Measurements from ENCODE around the gene FTCDNL1. TPM values are rescaled to one million over a fixed set of nuclear protein-coding genes. Genes with fewer than 3 reads are reported as not detected.

Gene FTCDNL1
- polyA plus RNA-seq, 3 donors = 2.4 to 7.3 (median 4.1) TPM

GRCh38 chr2:199829628-199830027 is 21.4 kb downstream of the FTCDNL1 start:
- H3K36me3 ChIP-seq (replicated peaks in 1 of 2; ENCODE audit: control insufficient read depth in 1 of 2, insufficient read depth in 2 of 2, low read length in 2 of 2) = no peaks in the 10 kb centered on the region
- H3K27me3 ChIP-seq (ENCODE audit: control insufficient read depth in 2 of 2, insufficient read depth in 2 of 2, low read length in 2 of 2) = no peaks in the 10 kb centered on the region
- H3K27ac ChIP-seq (ENCODE audit: low read depth in 1 of 2, low read length in 2 of 2) = no peak overlapping the region
- no peaks in the 10 kb centered on the region for H3K27me3 Mint-ChIP-seq (ENCODE audit: low read depth in 3 of 3)
- no peak overlapping the region for H3K4me3 ChIP-seq (replicated peaks in 1 of 3; ENCODE audit: low read depth in 2 of 3, low read length in 3 of 3)
- H2AFZ ChIP-seq (ENCODE audit: insufficient read depth, low read depth, low read length, poor library complexity, severe bottlenecking) = no peak overlapping the region
- TF ChIP-seq CTCF (IDR thresholded peaks at IDR 0.05) = no peak
- H3K79me2 ChIP-seq (ENCODE audit: insufficient read depth, low read length) = no peaks in the 10 kb centered on the region
- H3K4me1 Mint-ChIP-seq = peaks cover 5% of the 10 kb centered on the region
- intact Hi-C loops (cut with micrococcal nuclease) = no loop called here
- H3K27ac Mint-ChIP-seq = no peak overlapping the region
- no peak for DNase-seq
- WGBS (ENCODE audit: insufficient coverage) = no CpG with 5 or more reads among the region's 2 CpGs
- no peak overlapping the region for H3K4me3 Mint-ChIP-seq
- no peaks in the 10 kb centered on the region for H3K9me3 Mint-ChIP-seq
- no peaks in the 10 kb centered on the region for H3K9me3 ChIP-seq (replicated peaks in 1 of 2; ENCODE audit: control insufficient read depth in 1 of 2, insufficient read depth in 1 of 2, low read length in 2 of 2)
- H4K20me1 ChIP-seq (ENCODE audit: insufficient read depth, low read length) = no peaks in the 10 kb centered on the region
- H3K4me1 ChIP-seq (ENCODE audit: control insufficient read depth in 1 of 2, insufficient read depth in 2 of 2, low read length in 2 of 2) = no peaks in the 10 kb centered on the region
- H3K36me3 Mint-ChIP-seq = no peaks in the 10 kb centered on the region
- no peak overlapping the region for H3K4me2 ChIP-seq (replicated peaks; ENCODE audit: extremely low read depth, low read length, poor library complexity, severe bottlenecking)
- no peak overlapping the region for H3K9ac ChIP-seq (ENCODE audit: insufficient read depth, low read length, poor library complexity, severe bottlenecking)

- H3K27ac Mint-ChIP-seq = peak overlapping the region in 2 of 7 donors; percentile 41 to 75
- Histone ChIP-seq H3K4me2 (replicated peaks; ENCODE audit: extremely low read depth, low read length, poor library complexity, severe bottlenecking) (peak overlapping the region; percentile 43), H2AFZ (ENCODE audit: insufficient read depth, low read depth, low read length, poor library complexity, severe bottlenecking) (no peak overlapping the region), H4K20me1 (ENCODE audit: insufficient read depth, low read length) (no peaks in the 10 kb centered on the region), H3K9me3 (replicated peaks in 1 of 2; ENCODE audit: control insufficient read depth in 1 of 2, insufficient read depth in 1 of 2, low read length in 2 of 2) (no peaks in the 10 kb centered on the region), H3K27ac (ENCODE audit: low read depth in 1 of 2, low read length in 2 of 2) (peak overlapping the region; percentile 39 to 43), H3K27me3 (ENCODE audit: control insufficient read depth in 2 of 2, insufficient read depth in 2 of 2, low read length in 2 of 2) (no peaks in the 10 kb centered on the region), H3K4me3 (replicated peaks in 1 of 3; ENCODE audit: low read depth in 2 of 3, low read length in 3 of 3) (peak overlapping the region in 1 of 3 experiments; percentile 22), H3K36me3 (replicated peaks in 1 of 2; ENCODE audit: control insufficient read depth in 1 of 2, insufficient read depth in 2 of 2, low read length in 2 of 2) (no peaks in the 10 kb centered on the region), H3K79me2 (ENCODE audit: insufficient read depth, low read length) (no peaks in the 10 kb centered on the region), H3K9ac (ENCODE audit: insufficient read depth, low read length, poor library complexity, severe bottlenecking) (no peak overlapping the region), H3K4me1 (ENCODE audit: control insufficient read depth in 1 of 2, insufficient read depth in 2 of 2, low read length in 2 of 2) (peaks cover 34 to 37% of the 10 kb centered on the region in 2 donors)
- H3K36me3 Mint-ChIP-seq = peaks cover 0 to 2% of the 10 kb centered on the region in 2 donors
- intact Hi-C loops (cut with micrococcal nuclease) = no loop called here
- H3K9me3 Mint-ChIP-seq = peaks cover 0 to 2% (median 0%) of the 10 kb centered on the region in 7 donors
- peak in 1 of 3 donors; percentile 5 for DNase-seq
- H3K27me3 Mint-ChIP-seq (ENCODE audit: low read depth in 3 of 3) = peaks cover 0 to 2% (median 0%) of the 10 kb centered on the region in 3 donors
- H3K4me1 Mint-ChIP-seq = peaks cover 39% of the 10 kb centered on the region
- TF ChIP-seq CTCF (IDR thresholded peaks at IDR 0.05) = no peak
- peak overlapping the region in 1 of 2 donors; percentile 79 for H3K4me3 Mint-ChIP-seq
These were observed 31.2 kb downstream of the FTCDNL1 start for GRCh38 chr2:199819746-199820145.

Data from CD14-positive monocyte (primary cell).